HS-27A (cell line): ENCODE measurements around the gene CENPX.

ENCODE experiments used
- DNase-seq: peaks from one replicate; pipeline ENCODE4 v3.0.0-alpha.2; 2012; ENCODE audit warnings: low read depth, missing footprints

The CENPX gene

GRCh38 chr17:82055023-82055964 lies 32.6 kb upstream of the CENPX start:
- DNase-seq, result no peak

- DNase-seq, result no peak
These were observed 31.8 kb upstream of the CENPX start for GRCh38 chr17:82054351-82055022.

- DNase-seq, result no peak
These were observed 31.0 kb upstream of the CENPX start for GRCh38 chr17:82053556-82054263.

- no peak for DNase-seq
These were observed 30.5 kb upstream of the CENPX start for GRCh38 chr17:82053130-82053529.

- DNase-seq, result no peak
These were observed 30.0 kb upstream of the CENPX start for GRCh38 chr17:82052638-82053059.

- no peak for DNase-seq
These were observed 29.3 kb upstream of the CENPX start, which contains the start of the genes GPS1 and RFNG for GRCh38 chr17:82051776-82052637. GPS1 (plus strand) TSS chr17:82051898; CDS start chr17:82051932, 34 bp downstream. RFNG (minus strand) TSS chr17:82051811; CDS start chr17:82051766, 45 bp downstream.

- no peak for DNase-seq
These were observed 28.3 kb upstream of the CENPX start for GRCh38 chr17:82050761-82051641.

- no peak for DNase-seq
These were observed 27.6 kb upstream of the CENPX start for GRCh38 chr17:82050152-82050760.

- no peak for DNase-seq
These were observed 26.9 kb upstream of the CENPX start for GRCh38 chr17:82049521-82049971.

- no peak for DNase-seq
These were observed 26.4 kb upstream of the CENPX start for GRCh38 chr17:82049106-82049505.

- DNase-seq, result no peak
These were observed 25.9 kb upstream of the CENPX start for GRCh38 chr17:82048571-82048971.

GRCh38 chr17:82047914-82048570 lies 25.4 kb upstream of the CENPX start:
- DNase-seq, result no peak

GRCh38 chr17:82047379-82047778 lies 24.7 kb upstream of the CENPX start:
- no peak for DNase-seq

- no peak for DNase-seq
These were observed 24.2 kb upstream of the CENPX start for GRCh38 chr17:82046903-82047302.

- DNase-seq, result no peak
These were observed 23.3 kb upstream of the CENPX start for GRCh38 chr17:82045936-82046484.

- no peak for DNase-seq
These were observed 20.8 kb upstream of the CENPX start for GRCh38 chr17:82043507-82043906.

- no peak for DNase-seq
These were observed 20.0 kb upstream of the CENPX start for GRCh38 chr17:82042649-82043048.

GRCh38 chr17:82041144-82041814 lies 18.6 kb upstream of the CENPX start:
- DNase-seq, result no peak
